GM18508 (cell line): ENCODE measurements around the gene ITGA11.

Experiments
- ATAC-seq: cut with Tn5 transposase; IDR thresholded peaks from one replicate; pipeline ENCODE4 v1.9.1; 2021; ENCODE audit warnings: moderate number of reproducible peaks; ENCODE audit not compliant: insufficient read depth, unreplicated experiment

ITGA11 gene

DNA sequence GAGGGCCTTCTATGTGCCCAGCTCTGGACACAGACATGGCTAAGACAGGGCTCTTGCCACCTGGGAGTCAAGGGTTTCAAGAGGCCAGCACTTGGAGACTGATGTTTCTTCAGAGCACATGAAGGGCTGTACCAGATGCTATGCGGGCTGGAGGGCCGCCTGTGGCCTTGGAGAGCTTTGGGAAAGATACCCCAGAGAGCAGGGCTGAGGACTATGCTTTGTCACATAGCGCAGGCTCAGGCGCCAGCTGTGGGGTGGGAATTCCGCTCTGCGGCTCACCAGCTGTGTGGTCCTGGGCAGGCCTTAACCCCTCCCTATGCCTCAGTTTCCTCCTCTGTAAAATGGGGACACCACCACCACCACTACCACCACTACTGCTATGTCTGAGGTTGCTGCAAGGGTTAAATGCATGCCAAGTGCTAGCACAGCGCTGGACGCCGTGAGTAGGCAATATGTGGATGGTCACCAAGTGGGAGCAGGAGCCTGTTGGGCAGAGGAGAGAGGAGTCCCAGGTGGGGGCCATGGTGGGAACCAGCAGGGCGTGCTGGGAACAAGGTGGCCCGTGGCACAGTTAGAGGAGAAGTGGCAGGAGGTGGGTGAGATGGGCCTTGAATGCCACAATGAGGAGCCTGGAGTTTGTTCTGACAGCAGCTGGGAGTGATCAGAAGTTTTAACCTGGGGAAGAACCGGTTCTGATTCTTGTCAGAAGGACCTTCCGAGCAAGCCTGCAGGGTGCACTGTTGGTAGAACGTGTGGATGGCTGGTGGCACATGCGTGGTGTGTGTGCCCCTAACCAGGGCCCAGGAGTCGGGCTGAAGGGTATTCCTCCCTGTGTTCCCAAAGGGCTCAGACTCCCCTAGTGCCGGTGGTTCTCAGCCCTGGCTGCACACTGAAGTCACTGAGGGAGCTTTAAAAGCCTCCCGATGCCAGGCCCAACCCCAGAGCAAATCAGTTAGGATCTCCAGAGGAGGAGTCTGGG, 112.7 kb downstream of the ITGA11 start:
- no peak for ATAC-seq

DNA sequence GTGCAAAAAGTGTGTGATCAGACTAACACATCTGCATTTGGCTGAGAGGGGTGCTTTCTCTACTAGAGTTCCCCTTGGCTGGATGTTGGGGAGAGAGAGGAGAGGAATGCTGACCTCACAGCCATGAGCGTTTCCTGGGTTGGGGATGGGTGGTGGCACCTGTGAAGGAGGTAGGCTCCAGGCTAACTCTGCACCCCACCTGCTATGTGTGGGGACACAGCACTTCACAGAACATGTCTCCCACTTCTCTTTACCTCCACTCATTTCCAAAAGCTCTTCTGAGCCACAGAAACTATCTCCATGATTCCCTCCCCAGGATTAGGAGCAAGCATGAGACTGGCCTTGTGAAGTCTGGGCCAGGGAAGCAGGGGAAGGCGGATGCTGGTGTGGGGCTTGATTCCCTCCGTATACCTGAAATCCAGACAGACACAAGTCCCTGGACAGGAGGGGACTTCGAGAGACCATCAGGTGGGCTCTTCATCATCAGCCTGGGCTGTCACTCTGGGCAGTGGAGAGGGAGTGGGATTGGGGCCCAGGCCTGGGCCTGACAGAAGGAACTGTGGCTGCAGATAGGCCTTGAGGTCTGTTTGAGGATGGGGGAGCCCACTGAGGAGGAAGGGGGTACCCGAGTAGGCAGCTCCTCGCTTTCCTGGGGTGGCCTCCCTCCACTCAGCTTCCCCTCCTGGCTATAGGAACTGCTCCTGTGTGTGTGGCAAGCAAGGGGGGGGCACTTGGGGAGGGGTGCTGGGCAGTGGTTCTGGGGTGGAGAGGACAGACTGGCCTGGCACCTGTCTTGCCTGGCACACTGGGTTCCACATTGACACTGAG, 113.7 kb downstream of the ITGA11 start:
- ATAC-seq, result no peak

DNA sequence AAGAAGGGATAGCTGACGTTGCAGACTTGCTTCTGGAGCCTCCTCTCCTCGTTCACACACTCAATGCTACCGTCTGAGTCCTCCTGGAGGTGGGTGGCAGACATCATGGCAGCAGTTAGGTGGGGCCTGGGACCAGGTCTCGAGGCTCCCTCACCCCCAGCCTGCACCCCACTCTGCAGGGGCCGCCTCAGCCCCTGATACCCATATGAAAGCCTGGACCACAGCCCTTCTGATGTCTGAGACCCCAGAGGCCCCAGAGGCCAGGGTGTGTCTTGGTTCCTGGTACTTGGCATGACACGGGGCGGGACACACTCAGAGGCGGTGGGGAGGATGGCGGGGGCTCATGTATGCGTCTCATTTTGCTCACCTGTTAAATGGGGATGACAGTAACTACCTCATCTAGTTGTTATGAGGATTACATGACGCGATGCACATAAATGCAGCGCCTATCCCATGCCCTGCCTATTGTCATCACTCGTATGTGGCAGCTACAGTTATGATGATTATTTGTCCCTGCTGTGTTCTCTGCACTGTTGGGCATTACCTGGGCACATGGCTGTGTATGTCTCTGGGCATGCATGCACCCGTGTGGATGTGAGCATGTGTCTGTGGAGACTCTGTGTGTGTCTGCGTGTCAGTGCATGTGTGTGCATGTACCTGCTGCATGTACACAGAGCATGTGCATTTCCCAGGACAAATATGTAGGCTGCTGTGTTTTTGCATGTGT, 114.5 kb downstream of the ITGA11 start:
- ATAC-seq, result no peak

DNA sequence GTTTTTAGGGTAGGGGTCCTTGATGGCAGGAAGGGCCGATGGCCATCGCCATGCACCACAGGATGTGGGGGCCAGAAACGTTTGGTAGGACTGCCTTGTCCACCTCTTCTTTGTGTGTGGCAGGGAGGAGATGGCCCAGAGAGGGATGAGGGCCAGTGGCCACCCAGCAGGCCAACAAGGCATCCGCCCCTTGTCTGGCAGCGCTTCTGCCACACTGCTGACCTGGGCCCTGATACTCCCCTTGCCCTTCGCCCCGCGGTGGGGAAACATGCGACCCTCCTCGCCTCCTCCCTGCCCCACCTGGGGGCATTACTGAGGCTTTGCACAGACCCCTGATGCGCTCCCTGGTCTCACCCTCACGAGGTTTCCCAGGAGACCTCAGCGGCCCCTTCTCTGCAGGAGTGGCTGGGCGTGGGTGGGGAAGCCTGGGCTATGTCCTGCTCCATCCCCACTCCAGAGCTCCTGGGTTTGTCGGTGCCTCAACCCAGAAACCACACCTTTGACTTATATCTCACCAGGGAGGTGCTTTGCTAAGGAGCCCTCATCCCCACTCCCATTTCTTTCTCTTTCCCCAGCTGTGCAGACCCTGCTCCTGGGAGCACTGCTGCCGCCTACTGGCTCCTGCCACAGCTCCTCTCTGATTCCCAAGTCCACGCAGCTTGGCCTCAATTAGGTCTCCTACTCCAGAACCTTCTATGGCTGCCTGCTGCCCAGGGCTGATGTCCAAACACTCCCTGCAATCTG, 115.7 kb downstream of the ITGA11 start:
- ATAC-seq, result no peak

DNA sequence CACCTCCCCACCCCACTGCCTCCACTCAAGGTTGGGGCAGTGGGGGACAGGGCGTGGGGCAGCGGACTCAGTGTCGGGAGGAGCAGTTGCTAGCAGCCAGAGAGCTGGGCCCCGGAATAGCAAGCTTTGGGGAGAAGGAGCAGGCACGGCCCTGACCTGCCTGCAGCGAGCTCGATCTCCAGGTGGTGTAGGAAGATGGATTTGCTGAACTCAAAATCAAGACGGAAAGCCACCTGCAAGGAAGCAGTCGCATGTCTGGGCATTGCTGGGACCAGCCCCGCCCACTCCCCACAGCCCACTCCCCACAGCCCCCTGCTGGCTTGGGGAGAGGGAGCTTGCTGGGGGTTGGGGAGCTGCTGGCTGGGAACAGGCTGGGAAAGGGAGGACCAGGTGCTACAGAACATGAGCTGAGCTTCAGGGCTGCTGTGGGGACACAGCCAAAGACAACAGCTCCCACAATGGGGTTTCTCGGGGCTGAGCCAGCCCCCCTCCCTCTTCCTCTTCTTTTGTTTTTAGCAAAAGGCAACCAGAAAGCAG, 116.4 kb downstream of the ITGA11 start:
- ATAC-seq, result no peak

DNA sequence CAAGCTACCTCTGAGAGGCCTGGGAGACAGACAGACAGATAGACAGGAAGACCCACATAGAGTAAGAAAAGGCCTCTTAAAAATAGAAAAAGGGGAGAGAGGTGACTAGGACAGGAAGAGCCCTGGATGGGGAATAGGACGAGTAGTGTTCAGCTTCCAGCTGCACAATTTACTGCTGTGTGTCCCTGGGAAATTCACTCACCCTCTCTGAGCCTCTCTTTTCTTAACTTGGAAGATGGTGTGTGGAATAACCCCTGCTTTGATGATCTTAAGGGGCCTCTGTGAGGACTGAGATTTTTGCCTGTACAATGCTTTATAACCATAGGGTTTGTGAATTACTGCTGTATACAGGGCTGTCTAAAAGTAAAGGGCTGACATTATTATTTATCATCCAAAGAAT, 116.9 kb downstream of the ITGA11 start:
- ATAC-seq, result no peak

DNA sequence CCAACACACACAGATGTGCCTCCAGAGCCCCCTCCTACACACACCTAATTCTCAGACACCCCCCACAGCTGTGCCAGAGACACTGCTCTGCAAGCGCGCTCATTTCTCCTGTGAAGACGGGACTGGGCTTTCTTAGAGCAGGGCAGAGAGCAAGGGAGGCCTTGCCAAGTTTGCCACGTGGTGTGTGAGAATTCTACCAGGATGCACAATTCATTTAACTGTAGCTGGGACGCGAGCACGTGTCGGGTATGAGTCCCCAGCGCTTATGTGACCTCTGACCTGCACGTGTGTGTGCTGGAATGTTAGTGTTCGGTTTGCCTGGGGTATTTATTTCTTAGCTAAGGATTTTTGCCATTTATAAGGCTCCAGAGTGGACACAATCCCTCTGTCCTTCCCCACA, 117.4 kb downstream of the ITGA11 start:
- ATAC-seq, result no peak

DNA sequence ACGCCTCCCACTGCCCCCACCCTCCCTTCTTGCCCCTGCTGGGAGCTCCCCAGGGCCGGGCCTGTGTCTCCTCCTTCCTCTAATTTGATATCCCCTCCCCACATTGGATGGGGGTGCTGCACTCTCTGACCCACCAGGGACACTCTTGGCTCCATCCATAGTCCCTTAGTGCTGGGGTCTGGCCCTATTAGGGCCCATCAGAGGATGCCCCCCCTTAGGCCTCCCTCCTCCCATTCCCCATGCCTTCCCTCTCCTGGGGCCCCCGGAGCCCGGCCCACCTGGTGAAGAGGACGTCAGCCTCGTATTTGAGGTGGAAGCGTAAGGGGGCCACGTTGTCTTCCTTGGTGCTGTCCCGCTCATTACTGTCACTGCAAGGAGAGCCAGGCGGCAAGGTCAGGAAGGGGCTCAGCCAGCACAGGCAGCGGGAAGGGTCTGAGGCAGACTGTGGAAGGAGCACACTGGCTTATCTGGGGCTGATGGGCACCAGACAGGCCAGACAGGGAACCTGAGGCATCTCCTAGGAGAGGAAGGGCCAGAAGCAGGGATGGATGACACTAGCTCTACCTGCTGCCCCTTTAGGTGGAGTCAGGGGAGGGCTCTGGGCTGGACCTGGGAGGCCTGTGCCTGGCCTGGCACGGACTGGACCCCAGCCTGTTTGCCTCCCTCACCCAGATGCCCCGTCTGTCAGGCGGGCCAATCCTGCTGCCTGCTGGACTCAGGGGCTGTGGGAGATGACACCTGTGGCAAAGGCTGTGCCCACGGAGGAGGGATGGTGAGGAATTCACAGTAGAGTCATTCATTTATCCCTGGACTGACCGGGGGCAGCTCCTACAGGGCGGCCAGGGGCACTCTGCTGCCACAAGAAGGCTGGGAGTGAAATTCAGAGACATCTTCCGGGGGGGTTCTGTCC, 118.2 kb downstream of the ITGA11 start:
- ATAC-seq, result no peak

DNA sequence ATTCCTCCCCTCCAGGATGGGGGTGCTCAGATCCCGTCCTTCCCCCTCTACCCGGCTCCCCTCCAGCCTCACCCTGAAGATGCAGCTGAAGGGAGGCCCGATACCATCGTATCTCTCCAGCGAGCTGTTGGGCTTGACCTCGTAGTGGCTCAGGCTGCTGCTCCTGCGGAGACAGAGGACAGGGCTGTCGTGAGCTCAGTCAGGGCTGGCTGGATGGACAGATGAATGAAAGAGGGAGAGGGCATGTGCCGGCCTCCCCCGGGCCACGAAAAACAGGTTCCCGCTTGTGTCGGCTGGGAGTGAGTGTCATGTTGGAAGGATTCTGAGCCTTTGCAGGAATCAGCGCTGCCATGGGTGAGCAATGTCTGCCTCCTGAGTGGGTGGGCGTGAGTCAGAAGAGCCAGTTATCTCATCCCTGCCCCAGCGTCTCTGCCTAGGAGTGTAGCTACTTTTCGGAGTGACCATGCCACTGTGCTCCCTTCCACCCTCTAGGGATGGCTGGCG, 119.2 kb downstream of the ITGA11 start:
- ATAC-seq, result no peak

DNA sequence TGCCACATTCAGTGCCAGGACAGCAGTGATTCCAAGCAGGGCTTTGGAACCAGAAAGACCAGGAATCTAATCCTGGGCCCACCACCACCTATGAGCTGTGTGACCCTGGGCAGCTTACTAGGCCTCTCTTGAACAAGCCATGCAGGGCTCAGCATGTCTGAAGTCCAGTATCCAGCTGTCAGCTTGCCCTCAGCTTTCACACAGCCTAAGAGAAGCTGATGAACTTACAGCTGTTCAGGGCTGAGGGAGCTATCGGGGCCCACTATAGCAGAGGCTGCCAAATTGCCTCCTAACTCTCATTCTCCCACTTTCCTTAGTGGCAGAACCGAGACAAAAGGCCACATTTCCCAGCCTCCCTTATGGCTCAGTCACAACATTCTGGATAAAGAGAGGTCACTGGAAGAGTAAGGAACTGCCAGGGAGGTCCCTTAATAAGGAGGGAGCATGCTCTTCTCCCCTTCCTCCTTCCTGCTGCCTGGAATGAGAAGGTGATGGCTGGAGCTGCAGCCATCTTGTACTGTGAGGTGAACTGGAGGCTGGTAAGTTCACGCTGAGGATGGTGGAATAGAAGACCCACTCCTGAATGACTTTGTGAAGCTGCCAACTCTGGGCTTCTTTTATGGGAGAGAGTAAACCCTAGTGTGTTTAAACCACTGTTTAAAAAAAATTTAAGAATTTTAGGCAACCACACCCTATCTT, 120.0 kb downstream of the ITGA11 start:
- ATAC-seq, result no peak

DNA sequence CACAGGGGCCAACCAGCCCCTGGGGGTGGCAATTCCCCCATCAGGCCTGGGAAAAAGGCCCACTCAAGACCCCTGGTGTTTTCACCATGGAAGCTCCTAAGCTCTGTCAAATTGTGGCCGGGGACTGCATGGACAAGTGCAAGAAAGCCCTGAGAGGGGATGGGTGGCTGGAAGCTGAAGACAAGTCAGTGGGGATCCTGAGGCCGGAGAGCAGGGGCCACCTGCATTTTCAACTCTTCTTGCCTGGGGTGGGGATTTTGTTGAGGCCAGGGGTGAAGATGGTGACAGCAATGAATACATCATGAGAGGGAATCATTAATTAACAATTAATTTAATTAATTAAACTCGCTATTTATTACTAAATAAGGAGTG, 120.5 kb downstream of the ITGA11 start:
- no peak for ATAC-seq

DNA sequence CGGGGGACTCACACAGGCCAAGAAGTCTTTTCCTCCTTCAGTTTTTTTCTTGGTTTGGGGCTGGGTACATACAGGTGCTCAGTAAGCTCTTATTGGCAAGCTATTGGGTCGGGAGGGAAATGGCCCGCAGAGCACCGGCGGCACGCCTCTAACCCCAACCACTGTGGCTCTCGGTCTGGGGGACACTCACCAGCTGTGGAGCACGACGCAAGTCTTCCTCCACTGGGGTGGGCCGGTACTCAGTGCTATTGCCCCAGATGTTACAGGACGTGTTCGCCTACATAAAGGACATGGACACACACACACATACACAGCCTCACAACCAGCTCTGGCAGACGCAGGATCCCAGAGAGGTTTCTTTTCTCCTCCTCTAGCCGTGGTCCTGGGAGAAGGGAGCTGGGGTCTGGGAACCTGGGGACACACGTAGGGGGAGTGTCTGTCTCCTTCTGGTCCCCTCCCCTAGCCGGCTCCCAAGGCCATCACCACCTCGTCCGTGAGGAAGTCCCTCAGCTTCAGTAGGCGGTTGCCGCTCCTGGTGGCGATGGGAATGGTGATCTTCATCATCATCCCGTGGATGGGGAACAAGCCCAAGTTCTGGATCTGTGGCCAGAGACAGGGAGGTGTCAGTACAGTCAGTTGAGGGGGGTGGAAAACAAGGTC, 121.0 kb downstream of the ITGA11 start:
- ATAC-seq, result no peak

DNA sequence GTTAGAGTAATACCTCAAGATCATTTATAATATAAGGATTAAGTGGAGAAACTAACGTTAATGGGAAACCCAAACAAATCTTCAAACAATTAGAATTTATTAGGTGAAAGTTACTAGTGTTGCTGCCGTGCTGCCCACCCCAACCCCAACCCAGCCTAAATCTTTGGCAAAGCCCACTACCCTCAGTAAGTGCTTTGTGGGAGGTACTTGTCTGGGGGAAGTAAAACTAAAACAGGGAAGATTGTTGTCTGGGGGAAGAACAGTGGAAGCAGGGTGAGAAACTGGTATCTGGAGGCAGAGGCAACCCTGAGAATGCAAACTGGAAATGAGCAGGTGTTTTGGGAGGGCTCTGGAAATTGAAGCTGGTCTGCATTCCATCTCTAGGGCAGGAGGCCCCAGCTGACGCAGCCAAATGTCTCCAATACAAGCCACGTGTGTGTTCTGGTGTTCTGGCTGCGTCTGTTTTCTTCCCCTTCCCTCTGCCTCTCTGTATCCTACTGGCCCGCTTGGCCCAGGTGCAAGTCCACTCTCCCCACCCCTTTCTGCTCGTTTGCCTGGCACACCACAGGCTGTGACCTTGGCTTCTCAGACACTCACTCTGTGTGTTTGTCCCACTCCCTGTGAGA, 121.7 kb downstream of the ITGA11 start:
- no peak for ATAC-seq

DNA sequence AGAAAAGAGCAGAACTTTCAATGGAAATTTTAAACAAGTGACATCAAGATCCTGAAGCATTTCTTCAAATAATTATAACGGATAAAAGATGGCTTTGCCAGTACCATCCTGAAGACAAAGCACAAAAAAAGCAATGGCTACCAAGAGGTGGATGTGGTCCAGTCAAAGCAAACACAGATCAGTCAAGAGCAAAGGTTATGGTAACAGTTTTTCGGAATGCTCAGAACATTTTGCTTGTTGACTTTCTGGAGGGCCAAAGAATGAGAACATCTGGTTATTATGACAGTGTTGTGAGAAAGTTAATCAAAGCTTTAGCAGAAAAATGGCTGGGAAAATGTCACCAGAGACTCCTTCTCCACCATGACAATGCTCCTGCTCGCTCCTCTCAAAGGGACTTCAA, 122.9 kb downstream of the ITGA11 start:
- no peak for ATAC-seq

DNA sequence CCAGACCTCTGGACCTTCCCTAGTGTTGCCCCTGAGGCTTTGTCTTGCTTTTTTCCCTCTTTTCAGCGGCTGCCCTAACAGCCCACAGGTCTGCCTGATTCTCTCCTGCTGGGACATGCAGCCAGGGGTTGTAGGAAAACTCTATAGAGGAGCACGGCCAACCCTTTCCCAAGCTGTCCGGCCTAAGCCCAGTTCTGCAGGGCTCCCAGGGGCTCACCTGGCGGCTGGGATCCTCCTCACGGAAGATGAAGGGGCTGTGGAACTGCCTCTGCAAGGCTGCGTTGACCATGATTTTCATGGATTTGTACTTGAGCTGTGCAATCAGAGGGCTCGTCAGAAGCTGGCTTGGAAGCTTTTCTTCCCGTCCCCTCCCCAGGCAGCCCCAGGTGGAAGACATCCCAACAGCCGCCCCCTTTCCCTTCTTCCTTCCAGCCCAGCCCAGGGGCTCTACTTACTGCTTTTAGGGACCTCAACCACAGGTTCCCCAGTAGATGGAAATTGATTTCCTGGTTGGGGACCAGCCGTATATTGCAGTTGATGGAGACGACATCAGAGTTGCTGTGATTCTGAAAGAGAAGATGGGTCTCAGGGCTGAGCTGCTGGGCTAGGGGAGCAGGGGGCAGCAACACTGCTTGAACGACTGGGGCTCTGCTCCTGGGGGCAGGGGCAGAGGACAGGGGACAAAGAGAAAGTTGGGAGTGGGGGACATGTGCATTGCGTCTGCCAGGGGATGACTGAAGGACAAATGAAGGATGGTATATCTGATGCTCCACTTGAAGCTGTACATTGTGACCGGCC, 124.6 kb downstream of the ITGA11 start:
- no peak for ATAC-seq

DNA sequence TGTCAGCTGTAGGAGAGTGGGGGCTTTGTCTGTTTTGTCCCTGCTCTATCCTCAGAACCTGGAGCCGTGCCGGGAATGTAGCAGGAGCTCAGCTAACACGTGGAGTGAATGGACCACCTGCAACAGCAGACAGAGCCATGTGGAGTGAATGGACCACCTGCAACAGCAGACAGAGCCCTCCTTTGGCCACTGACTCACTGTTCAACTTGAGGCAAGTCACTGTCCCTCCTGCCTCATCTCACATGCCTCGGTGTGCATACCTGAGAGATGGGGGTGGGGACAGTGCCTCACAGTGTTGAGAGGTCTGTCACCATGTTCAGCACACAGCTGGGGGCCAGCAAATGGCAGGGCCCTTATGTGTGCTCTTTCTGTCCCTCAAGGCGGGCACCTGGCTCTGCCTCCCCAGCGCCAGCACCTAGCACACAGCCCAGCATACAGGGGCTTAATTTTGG, 126.5 kb downstream of the ITGA11 start:
- ATAC-seq, result no peak
